Kidney epithelial cell (primary cell): Measurements from ENCODE around the gene INSYN1. TPM values are rescaled to one million over a fixed set of nuclear protein-coding genes. Genes with fewer than 3 reads are reported as not detected.
A peak's percentile ranks its signal among the peaks of the same experiment; 100 is the strongest.

Source experiments
- DNase-seq: peaks from one replicate; pipeline ENCODE4 v3.0.0-alpha.2; 2010; ENCODE audit warnings: low read depth
- H3K27me3 ChIP-seq: 2 replicates; pipeline ENCODE4 v1.6.0; 2011; ENCODE audit warnings: low read length; ENCODE audit not compliant: control insufficient read depth, insufficient read depth
- H3K36me3 ChIP-seq: 2 replicates; pipeline ENCODE4 v1.5.1; 2011; ENCODE audit warnings: low read length; ENCODE audit not compliant: control insufficient read depth, insufficient read depth
- H3K4me3 ChIP-seq: 2 replicates; pipeline ENCODE4 v1.5.1; 2011; ENCODE audit warnings: low read depth, mild to moderate bottlenecking, control low read depth, low read length
- total RNA-seq: library from RNA; depleted of rRNA; stranded (reverse); fragments of >200 nt; gene quantifications from 2 replicates; pipeline ENCODE4 v1.2.3, GENCODE V29; 2015
- TF ChIP-seq, protein P1 (sequence below): IDR thresholded peaks from 2 replicates; pipeline ENCODE4 v1.5.1; 2011; ENCODE audit warnings: mild to moderate bottlenecking, moderate library complexity, low read length, control low read depth, inconsistent platforms; ENCODE audit not compliant: insufficient read depth, poor library complexity, severe bottlenecking

The INSYN1 gene, protein sequence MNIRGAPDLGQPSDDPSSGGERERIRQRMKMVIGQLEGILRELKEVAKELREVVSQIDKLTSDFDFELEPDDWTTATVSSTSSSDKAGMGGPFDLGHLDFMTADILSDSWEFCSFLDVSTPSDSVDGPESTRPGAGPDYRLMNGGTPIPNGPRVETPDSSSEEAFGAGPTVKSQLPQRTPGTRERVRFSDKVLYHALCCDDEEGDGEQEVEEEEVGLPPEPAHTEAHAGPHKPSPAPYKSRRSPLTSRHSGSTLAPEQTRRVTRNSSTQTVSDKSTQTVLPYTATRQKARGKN
- total RNA-seq, result 1.3 and 3.1 TPM in 2 replicates

DNA sequence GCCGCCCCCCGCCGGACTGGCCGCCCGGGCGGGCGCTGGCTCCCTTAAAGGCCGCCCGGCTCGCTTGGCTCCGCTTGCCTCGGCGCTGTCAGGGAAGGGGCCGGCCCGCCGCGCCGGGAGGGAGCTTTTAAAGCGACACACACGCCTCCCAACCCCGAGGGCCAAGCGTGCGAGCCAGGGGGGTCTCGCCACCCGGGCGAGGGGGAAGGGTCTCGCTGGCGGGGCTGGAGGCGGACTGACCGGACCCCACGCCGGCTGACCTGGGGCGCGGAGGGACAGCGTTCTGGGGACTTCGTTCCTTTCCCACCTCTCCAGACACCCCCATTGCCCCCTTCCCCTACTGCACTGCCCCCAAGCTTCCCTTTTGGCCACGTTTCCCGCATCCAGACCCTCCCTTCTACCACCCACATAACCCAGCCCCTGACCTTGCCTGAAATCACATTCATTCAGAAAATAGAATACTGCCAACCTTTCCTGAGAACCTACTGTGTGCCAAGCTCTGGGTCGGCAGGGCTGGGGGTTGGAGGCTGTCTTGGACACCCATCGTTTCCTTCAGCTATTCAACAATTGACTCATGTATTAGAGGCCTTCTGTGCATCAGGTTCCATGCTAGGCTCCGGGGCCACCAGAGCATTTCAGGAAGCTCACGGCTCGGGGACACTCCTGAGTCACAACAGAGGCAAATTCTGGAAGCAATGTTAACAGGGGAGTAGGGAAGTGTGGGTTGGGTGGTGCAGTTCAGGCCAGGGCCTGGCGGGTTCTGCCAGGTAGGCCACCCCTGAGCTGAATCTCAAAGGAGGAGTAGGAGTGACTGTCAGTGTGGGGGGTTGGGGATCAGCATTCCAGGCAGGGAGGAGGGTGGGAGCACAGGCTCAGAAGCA, at the start of gene INSYN1:
TSS of gene INSYN1 (minus strand) at position 102 of the 881 bp plus-strand sequence. CDS start 2,221 bp downstream, outside the sequence.
- Histone ChIP-seq H3K4me3 (peak within 1 kb of the TSS; percentile 28), H3K27me3 (peaks cover 51% of the 10 kb centered on the region), H3K36me3 (no peaks in the 10 kb centered on the region)
- TF ChIP-seq, protein P1, sequence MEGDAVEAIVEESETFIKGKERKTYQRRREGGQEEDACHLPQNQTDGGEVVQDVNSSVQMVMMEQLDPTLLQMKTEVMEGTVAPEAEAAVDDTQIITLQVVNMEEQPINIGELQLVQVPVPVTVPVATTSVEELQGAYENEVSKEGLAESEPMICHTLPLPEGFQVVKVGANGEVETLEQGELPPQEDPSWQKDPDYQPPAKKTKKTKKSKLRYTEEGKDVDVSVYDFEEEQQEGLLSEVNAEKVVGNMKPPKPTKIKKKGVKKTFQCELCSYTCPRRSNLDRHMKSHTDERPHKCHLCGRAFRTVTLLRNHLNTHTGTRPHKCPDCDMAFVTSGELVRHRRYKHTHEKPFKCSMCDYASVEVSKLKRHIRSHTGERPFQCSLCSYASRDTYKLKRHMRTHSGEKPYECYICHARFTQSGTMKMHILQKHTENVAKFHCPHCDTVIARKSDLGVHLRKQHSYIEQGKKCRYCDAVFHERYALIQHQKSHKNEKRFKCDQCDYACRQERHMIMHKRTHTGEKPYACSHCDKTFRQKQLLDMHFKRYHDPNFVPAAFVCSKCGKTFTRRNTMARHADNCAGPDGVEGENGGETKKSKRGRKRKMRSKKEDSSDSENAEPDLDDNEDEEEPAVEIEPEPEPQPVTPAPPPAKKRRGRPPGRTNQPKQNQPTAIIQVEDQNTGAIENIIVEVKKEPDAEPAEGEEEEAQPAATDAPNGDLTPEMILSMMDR, result no peak
- no peak for DNase-seq

DNA sequence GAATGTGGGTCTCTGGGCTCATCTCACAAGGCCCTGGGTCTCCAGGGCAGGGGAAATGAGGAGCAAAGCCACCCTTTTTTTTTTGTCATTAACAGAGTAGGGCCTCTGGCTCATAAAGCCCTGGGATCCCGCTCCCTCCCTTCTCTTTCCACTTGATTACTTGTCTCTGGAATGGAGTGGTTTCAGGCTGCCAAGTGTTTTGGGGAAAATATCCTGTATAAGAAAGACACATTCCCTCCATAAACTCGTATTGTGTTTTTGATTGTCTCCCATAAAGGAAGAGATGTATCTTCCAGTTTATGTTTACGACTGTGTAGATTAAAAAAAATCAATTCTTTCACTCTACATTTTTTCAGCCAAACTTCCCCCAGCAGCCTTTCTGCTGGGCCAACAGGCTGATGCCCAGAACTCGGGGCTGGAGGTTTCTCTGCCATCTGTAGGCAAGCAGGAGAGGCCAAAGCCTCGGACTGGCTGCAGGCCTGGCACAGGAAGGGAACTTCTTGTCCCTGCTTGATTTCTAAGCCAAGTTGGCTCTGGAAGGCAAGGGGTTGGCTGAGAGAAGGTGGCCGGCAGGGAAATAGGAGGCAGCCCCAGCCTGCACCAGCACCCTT, 49.4 kb upstream of the INSYN1 start:
- Histone ChIP-seq H3K36me3 (no peaks in the 10 kb centered on the region), H3K27me3 (peaks cover 6% of the 10 kb centered on the region), H3K4me3 (no peak overlapping the region)
- DNase-seq, result no peak
- TF ChIP-seq, protein P1, result no peak

DNA sequence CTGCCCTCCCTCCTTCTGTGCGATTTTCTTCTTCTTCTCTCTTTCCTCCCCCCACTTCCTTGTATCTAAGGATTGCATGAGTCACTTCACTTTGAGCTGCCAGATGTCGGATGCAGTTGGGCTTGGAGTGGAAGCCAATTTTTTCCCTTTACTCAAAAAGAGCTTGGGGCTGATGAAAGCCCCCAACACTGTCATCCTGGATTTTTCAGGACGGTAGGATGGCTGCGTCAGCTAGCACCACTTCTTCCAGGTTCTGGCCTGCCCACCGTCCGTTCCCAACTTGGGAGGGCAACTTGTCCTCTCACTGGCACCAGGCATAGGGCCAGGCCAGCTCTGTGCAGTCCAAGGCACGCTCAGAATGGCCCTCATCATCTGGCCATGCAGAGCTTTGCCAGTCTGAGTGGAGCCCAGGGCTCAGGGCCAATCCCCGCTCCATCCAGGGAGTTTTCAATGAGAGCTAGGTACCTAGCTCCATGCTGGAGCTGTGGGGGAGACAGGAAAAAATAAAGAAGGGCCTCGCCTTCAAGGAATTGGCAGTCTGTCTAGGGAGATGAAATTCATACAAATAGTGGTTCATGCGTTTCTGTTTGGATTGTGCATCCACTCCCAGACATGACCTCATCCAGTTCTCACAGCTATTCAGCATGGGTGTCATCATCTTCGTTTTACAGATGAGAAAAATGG, 47.7 kb upstream of the INSYN1 start:
- DNase-seq, result no peak
- H3K36me3 ChIP-seq, result no peaks in the 10 kb centered on the region
- peaks cover 5% of the 10 kb centered on the region for H3K27me3 ChIP-seq
- H3K4me3 ChIP-seq, result no peak overlapping the region
- TF ChIP-seq, protein P1, result no peak

DNA sequence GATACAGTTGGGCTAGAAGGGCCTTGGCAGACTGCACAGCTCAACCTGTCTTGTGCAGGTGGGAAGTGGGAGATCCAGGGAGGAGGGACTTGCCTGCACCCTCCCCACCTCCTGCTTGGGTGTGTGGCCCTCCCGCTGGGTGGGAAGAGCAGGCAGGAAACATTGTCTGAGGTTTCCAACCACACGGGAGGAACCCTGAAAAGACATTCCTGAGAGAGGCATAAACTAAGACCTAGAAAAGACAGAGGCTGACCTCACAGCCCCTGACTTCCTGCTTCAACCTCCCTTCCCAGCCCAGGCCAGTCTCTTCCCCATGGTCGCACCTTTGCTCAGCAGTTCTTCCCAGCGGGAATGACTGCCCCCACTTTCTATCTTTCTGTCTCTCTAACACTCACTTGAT, 46.3 kb upstream of the INSYN1 start:
- H3K36me3 ChIP-seq, result no peaks in the 10 kb centered on the region
- H3K27me3 ChIP-seq, result peaks cover 5% of the 10 kb centered on the region
- TF ChIP-seq, protein P1, result no peak
- DNase-seq, result no peak
- H3K4me3 ChIP-seq, result no peak overlapping the region

DNA sequence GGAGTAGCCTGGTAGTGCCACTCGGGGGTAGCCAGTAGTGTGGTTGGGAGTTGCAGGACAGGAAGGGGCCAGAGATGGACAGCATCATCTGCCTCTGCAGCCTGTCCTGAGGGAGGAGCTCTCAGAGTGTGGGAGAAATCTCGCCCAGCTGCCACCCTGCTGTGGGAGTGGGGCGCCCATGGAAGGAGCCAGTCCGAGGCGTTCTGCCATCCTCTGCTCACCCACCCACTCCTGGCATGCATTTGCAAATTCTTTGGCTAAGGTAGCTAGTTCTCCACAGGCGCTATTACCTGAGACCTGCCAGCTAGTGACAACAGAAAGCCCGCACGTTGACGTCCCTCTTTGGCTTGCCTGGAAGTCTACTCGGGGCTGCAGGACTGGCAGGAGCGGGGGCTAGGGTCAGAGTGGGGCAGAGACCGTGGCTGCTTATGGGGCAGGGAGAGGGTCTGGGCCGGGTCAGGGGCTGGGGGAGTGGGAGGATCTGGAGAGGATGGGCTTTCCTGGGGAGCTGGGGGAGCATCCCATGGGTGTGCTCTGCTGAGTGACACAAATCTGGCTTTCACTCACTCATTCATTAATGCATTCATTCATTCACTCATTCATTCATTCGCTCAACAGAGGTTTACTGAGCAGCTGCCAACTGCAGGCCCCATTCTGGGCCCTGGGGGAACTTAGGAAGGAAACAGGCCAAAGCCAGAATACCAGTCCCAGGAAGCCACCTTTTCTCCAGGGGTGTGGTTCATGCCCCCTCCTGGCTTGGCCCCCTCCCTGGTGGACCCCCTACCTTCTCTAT, 44.4 kb upstream of the INSYN1 start:
- Histone ChIP-seq H3K27me3 (peaks cover 3% of the 10 kb centered on the region), H3K36me3 (no peaks in the 10 kb centered on the region), H3K4me3 (no peak overlapping the region)
- DNase-seq, result no peak
- TF ChIP-seq, protein P1, result no peak
